Progenitor cell of endocrine pancreas (in vitro differentiated cells): ENCODE results near the gene H2AZ2. TPM values are rescaled to one million over a fixed set of nuclear protein-coding genes. Genes with fewer than 3 reads are reported as not detected.

ENCODE experiments used
- DNase-seq: peaks from one replicate; pipeline ENCODE4 v3.0.0; 2021; ENCODE audit warnings: low spot score; ENCODE audit not compliant: unreplicated experiment
- H3K27ac Mint-ChIP-seq: 2 replicates; pipeline ENCODE4 v1.8.0; 2021; ENCODE audit warnings: mild to moderate bottlenecking, moderate library complexity, mixed read lengths
- H3K27me3 Mint-ChIP-seq: 2 replicates; pipeline ENCODE4 v1.8.0; 2021; ENCODE audit warnings: mixed read lengths
- H3K36me3 Mint-ChIP-seq: 2 replicates; pipeline ENCODE4 v1.8.0; 2022; ENCODE audit warnings: mixed read lengths; ENCODE audit not compliant: insufficient read depth
- H3K4me1 Mint-ChIP-seq: 2 replicates; pipeline ENCODE4 v1.8.0; 2021; ENCODE audit warnings: low read depth, mixed read lengths
- H3K4me3 Mint-ChIP-seq: 2 replicates; pipeline ENCODE4 v1.8.0; 2021; ENCODE audit warnings: low read depth, mild to moderate bottlenecking, moderate library complexity, mixed read lengths
- H3K9me3 Mint-ChIP-seq: 2 replicates; pipeline ENCODE4 v1.8.0; 2021; ENCODE audit warnings: low read depth, mixed read lengths
- total RNA-seq: library from RNA; stranded (reverse); gene quantifications from 2 replicates; pipeline ENCODE4 v1.2.1, GENCODE V29; 2021
- TF ChIP-seq, protein P1 (sequence below): fragments of 200-600 bp; sonication (generic); IDR thresholded peaks from one replicate; pipeline ENCODE4 v1.5.0; 2021; ENCODE audit warnings: antibody characterized with exemption, mild to moderate bottlenecking; ENCODE audit not compliant: unreplicated experiment

Gene H2AZ2
- total RNA-seq, 1 donor from 2014 or later = 244 TPM

- Mint-ChIP-seq H3K27me3 (peaks cover 11% of the 10 kb centered on the region), H3K9me3 (no peaks in the 10 kb centered on the region), H3K36me3 (peaks cover 9% of the 10 kb centered on the region), H3K4me3 (peak overlapping the region; percentile 87), H3K27ac (peak overlapping the region; percentile 94), H3K4me1 (peaks cover 40% of the 10 kb centered on the region)
- DNase-seq = peak; percentile 46
- TF ChIP-seq, protein P1, sequence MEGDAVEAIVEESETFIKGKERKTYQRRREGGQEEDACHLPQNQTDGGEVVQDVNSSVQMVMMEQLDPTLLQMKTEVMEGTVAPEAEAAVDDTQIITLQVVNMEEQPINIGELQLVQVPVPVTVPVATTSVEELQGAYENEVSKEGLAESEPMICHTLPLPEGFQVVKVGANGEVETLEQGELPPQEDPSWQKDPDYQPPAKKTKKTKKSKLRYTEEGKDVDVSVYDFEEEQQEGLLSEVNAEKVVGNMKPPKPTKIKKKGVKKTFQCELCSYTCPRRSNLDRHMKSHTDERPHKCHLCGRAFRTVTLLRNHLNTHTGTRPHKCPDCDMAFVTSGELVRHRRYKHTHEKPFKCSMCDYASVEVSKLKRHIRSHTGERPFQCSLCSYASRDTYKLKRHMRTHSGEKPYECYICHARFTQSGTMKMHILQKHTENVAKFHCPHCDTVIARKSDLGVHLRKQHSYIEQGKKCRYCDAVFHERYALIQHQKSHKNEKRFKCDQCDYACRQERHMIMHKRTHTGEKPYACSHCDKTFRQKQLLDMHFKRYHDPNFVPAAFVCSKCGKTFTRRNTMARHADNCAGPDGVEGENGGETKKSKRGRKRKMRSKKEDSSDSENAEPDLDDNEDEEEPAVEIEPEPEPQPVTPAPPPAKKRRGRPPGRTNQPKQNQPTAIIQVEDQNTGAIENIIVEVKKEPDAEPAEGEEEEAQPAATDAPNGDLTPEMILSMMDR = no peak
Measured at GRCh38 chr7:44884621-44885393, 36.9 kb upstream of the H2AZ2 start.

DNA sequence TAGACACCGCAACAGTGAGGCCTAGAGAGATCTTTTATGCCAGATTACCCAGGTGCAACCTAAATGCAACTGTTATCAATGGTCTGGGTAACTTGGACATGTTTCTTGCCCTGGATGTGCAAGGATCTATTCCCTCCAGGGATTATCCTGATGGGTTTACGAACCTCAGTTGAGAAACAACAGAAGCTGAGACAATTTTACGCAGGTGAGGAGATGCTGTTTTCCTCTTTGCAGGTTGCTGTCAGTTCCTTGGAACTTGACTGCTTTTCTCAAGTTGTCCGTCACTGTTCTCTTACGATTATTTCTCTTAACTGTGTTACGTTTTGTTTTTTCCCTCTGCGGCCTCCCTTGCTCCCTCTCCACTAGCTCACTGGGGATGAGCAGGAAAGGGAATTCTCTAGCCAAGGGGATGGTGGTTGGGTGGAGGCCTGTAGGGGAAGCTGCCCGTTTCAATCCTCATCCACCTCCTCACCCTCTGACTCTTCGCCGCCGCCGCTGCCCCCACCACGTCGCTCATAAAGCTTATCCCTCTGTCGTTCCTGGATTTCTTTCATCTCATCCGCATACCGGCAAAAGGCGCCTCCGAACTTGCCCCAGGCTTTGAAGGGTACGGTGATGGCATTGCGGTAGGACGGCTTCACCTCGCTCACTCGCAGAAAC lies 36.2 kb upstream of the H2AZ2 start:
- Mint-ChIP-seq H3K27ac (peak overlapping the region; percentile 94), H3K4me3 (peak overlapping the region; percentile 87), H3K4me1 (peaks cover 44% of the 10 kb centered on the region), H3K9me3 (no peaks in the 10 kb centered on the region), H3K36me3 (peaks cover 9% of the 10 kb centered on the region), H3K27me3 (peaks cover 10% of the 10 kb centered on the region)
- TF ChIP-seq, protein P1 = no peak
- DNase-seq = no peak

DNA sequence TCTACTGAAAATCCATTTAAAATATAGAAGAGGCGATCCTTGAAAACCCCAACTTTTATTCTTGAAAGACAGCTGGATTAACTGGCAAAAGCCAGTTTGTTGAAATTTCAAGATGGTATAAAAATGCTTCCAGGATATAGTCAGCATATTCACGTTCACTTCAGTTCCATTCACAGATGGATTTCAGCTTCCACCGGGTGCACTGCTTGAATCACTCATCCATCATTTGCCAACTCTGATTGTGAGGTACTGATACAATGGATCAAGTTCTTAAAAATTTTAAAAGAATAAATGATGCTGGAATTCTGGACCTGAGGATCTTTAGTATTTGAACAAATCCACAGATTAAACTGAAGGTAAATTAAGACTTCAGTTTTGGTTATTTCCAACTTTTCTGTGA lies 35.0 kb upstream of the H2AZ2 start:
- no peaks in the 10 kb centered on the region for H3K9me3 Mint-ChIP-seq
- TF ChIP-seq, protein P1 = no peak
- H3K4me1 Mint-ChIP-seq = peaks cover 44% of the 10 kb centered on the region
- no peak overlapping the region for H3K27ac Mint-ChIP-seq
- DNase-seq = no peak
- peak overlapping the region; percentile 87 for H3K4me3 Mint-ChIP-seq
- peaks cover 9% of the 10 kb centered on the region for H3K36me3 Mint-ChIP-seq
- peaks cover 3% of the 10 kb centered on the region for H3K27me3 Mint-ChIP-seq

GRCh38 chr7:44881610-44882009 lies 33.7 kb upstream of the H2AZ2 start:
- Mint-ChIP-seq H3K27me3 (no peaks in the 10 kb centered on the region), H3K4me3 (peak overlapping the region; percentile 52), H3K27ac (no peak overlapping the region), H3K36me3 (peaks cover 9% of the 10 kb centered on the region), H3K9me3 (no peaks in the 10 kb centered on the region), H3K4me1 (peaks cover 44% of the 10 kb centered on the region)
- no peak for DNase-seq
- TF ChIP-seq, protein P1 = no peak

GRCh38 chr7:44881066-44881600 lies 33.2 kb upstream of the H2AZ2 start:
- TF ChIP-seq, protein P1 = no peak
- Mint-ChIP-seq H3K4me1 (peaks cover 44% of the 10 kb centered on the region), H3K36me3 (peaks cover 10% of the 10 kb centered on the region), H3K9me3 (no peaks in the 10 kb centered on the region), H3K27ac (peak overlapping the region; percentile 47), H3K4me3 (peak overlapping the region; percentile 42), H3K27me3 (no peaks in the 10 kb centered on the region)
- no peak for DNase-seq
